Measurements from ENCODE around the gene PHLPP1. TPM values are rescaled to one million over a fixed set of nuclear protein-coding genes. Genes with fewer than 3 reads are reported as not detected.

Gene PHLPP1
- total and polyA plus RNA-seq, 2 of the 13 experiments (the other 11 are each of a cell fraction or from before 2014, with no cell fraction given): 9.8 to 18.5 TPM

DNA sequence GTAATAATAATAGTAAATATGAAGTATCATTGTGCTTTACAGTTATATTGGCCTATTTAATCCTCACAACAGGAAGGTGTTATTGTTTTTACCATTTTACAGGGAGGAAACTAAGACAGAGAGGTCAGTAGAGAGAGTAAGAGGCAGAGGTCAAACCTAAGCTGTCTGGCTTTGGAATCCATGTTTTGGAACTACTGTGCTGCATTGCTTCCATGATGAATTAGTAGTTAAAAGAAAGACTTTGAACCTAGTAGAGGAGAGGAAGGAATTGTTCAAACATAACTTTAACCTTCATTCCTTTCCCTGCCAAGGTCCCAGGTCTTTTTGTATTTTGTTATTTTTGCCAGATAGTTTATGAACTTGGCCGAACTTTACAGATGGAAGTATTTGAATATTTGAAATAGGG is 80.9 kb downstream of the PHLPP1 start (continued):
- TF ChIP-seq ZNF503 (CRISPR knock-in tag; IDR thresholded peaks at IDR 0.05) (0 out of 2 replicates have a peak, but pooled peaks have one; percentile 62), PHF21A (CRISPR knock-in tag; IDR thresholded peaks at IDR 0.05) (peak; percentile 58), NBN (conservative IDR thresholded peaks at IDR 0.05) (no peak), DRAP1 (CRISPR knock-in tag; IDR thresholded peaks at IDR 0.05) (peak; percentile 53; the same call in 1 of the 2 replicates), ZFP36L2 (CRISPR knock-in tag; IDR thresholded peaks at IDR 0.05) (no peak), ZBTB43 (CRISPR knock-in tag; conservative IDR thresholded peaks at IDR 0.05) (peak; percentile 43; the same call in 1 of the 2 replicates), ELF3 (CRISPR knock-in tag; IDR thresholded peaks at IDR 0.05) (peak; percentile 85), SALL1 (CRISPR knock-in tag; IDR thresholded peaks at IDR 0.05) (peak; percentile 65; the same call in 1 of the 2 replicates), REPIN1 (CRISPR knock-in tag; IDR thresholded peaks at IDR 0.05; ENCODE audit: borderline replicate concordance, low read depth) (peak; percentile 20; the same call in 1 of the 2 replicates), ZNF841 (CRISPR knock-in tag; IDR thresholded peaks at IDR 0.05; ENCODE audit: borderline replicate concordance) (no peak), ZNF180 (CRISPR knock-in tag; IDR thresholded peaks at IDR 0.05; ENCODE audit: borderline replicate concordance, low read depth) (no peak), FOXJ3 (CRISPR knock-in tag; IDR thresholded peaks at IDR 0.05; ENCODE audit: borderline replicate concordance) (peak; percentile 77; the same call in 1 of the 2 replicates), HOXA3 (CRISPR knock-in tag; IDR thresholded peaks at IDR 0.05) (peak; percentile 64), IRF2 (CRISPR knock-in tag; IDR thresholded peaks at IDR 0.05) (peak; percentile 52; the same call in 1 of the 2 replicates), ZNF792 (CRISPR knock-in tag; IDR thresholded peaks at IDR 0.05) (peak; percentile 67; the same call in 1 of the 2 replicates), NONO (IDR thresholded peaks at IDR 0.05) (no peak), NONO (CRISPR knock-in tag; conservative IDR thresholded peaks at IDR 0.05) (peak; percentile 18; the same call in 1 of the 2 replicates), MBD4 (IDR thresholded peaks at IDR 0.05; ENCODE audit: borderline replicate concordance, low read length) (0 out of 2 replicates have a peak, but pooled peaks have one; percentile 51), PRDM15 (CRISPR knock-in tag; IDR thresholded peaks at IDR 0.05) (peak; percentile 62; the same call in 1 of the 2 replicates), RXRB (CRISPR knock-in tag; IDR thresholded peaks at IDR 0.05; ENCODE audit: borderline replicate concordance) (peak; percentile 99), ZEB1 (IDR thresholded peaks at IDR 0.05; ENCODE audit: insufficient replicate concordance, low read depth) (peak; percentile 29), JARID2 (CRISPR knock-in tag; IDR thresholded peaks at IDR 0.05; ENCODE audit: insufficient replicate concordance) (no peak), KDM3A (CRISPR knock-in tag; IDR thresholded peaks at IDR 0.05; ENCODE audit: low read depth) (0 out of 2 replicates have a peak, but pooled peaks have one; percentile 18)
